ENCODE measurements around the gene BTBD19.
"Not testable (repeated sequence)": the region's sequence is repeated elsewhere in the genome, so short reads cannot be mapped to it uniquely, and the experiment has no call there.

BTBD19 gene

GRCh38 chr1:44808063-44808937 is at the start of gene BTBD19:
TSS of gene BTBD19 (plus strand) at chr1:44808523. CDS start at chr1:44808821, 298 bp downstream.
- peak; percentile 49 for DNase-seq (ENCODE audit: low read depth)

GRCh38 chr1:44759077-44759476 is 49.2 kb upstream of the BTBD19 start:
- no peak for DNase-seq (ENCODE audit: low read depth)

GRCh38 chr1:44760876-44761275 is 47.4 kb upstream of the BTBD19 start:
- no peak for DNase-seq (ENCODE audit: low read depth)

GRCh38 chr1:44766421-44766820 is 41.9 kb upstream of the BTBD19 start:
- DNase-seq (ENCODE audit: low read depth) = not testable (repeated sequence)

- DNase-seq (ENCODE audit: low read depth) = peak; percentile 71
These were observed 33.0 kb upstream of the BTBD19 start, which contains the start of gene RPS8 for GRCh38 chr1:44775078-44775929. TSS of gene RPS8 (plus strand) at chr1:44775540. CDS start at chr1:44775597, 57 bp downstream.

- DNase-seq (ENCODE audit: low read depth) = no peak
These were observed 32.2 kb upstream of the BTBD19 start for GRCh38 chr1:44775930-44776729.

- DNase-seq (ENCODE audit: low read depth) = no peak
These were observed 31.6 kb upstream of the BTBD19 start for GRCh38 chr1:44776730-44777068.

GRCh38 chr1:44777547-44777946 is 30.8 kb upstream of the BTBD19 start:
- no peak for DNase-seq (ENCODE audit: low read depth)

GRCh38 chr1:44777969-44778635 is 30.2 kb upstream of the BTBD19 start:
- DNase-seq (ENCODE audit: low read depth) = no peak

- no peak for DNase-seq (ENCODE audit: low read depth)
These were observed 29.4 kb upstream of the BTBD19 start for GRCh38 chr1:44778705-44779576.

GRCh38 chr1:44780583-44781121 is 27.7 kb upstream of the BTBD19 start:
- no peak for DNase-seq (ENCODE audit: low read depth)

GRCh38 chr1:44783697-44784093 is 24.6 kb upstream of the BTBD19 start:
- no peak for DNase-seq (ENCODE audit: low read depth)

- DNase-seq (ENCODE audit: low read depth) = no peak
These were observed 24.0 kb upstream of the BTBD19 start for GRCh38 chr1:44784094-44785028.

GRCh38 chr1:44785029-44785380 is 23.3 kb upstream of the BTBD19 start:
- DNase-seq (ENCODE audit: low read depth) = no peak

GRCh38 chr1:44785501-44786137 is 22.7 kb upstream of the BTBD19 start:
- DNase-seq (ENCODE audit: low read depth) = no peak

GRCh38 chr1:44786138-44786840 is 22.0 kb upstream of the BTBD19 start:
- no peak for DNase-seq (ENCODE audit: low read depth)

- no peak for DNase-seq (ENCODE audit: low read depth)
These were observed 21.4 kb upstream of the BTBD19 start for GRCh38 chr1:44786841-44787426.

GRCh38 chr1:44787506-44787905 is 20.8 kb upstream of the BTBD19 start:
- no peak for DNase-seq (ENCODE audit: low read depth)
